ENCODE results near the gene PSMA2. TPM values are rescaled to one million over a fixed set of nuclear protein-coding genes. Genes with fewer than 3 reads are reported as not detected.

Gene PSMA2
- polyA plus RNA-seq, 1 donor (not counting 4 experiments of a cell fraction or from before 2014, with no cell fraction given): 251 TPM

- Histone ChIP-seq H3K4me1 (ENCODE audit: control insufficient read depth, extremely low read depth, insufficient read depth, low read length) (no peaks in the 10 kb centered on the region), H3K4me2 (ENCODE audit: control insufficient read depth, extremely low read depth, insufficient read depth, low read depth, low read length) (no peak overlapping the region), H3K79me2 (ENCODE audit: control insufficient read depth, insufficient read depth, low read length) (no peaks in the 10 kb centered on the region), H2AFZ (ENCODE audit: control insufficient read depth, low read length) (no peak overlapping the region), H3K27me3 (ENCODE audit: control insufficient read depth, extremely low read depth, insufficient read depth, low read length) (no peaks in the 10 kb centered on the region), H3K27ac (ENCODE audit: control insufficient read depth, insufficient read depth, low read length) (no peak overlapping the region), H3K9me3 (ENCODE audit: control insufficient read depth, low read depth, low read length) (no peaks in the 10 kb centered on the region), H3K4me3 (ENCODE audit: control insufficient read depth in 2 of 3, extremely low read depth in 1 of 3, insufficient read depth in 2 of 3, low read depth in 1 of 3, low read length in 3 of 3) (no peak overlapping the region), H3K9me1 (ENCODE audit: control insufficient read depth, extremely low read depth, insufficient read depth, low read length) (no peaks in the 10 kb centered on the region), H4K20me1 (ENCODE audit: control insufficient read depth, extremely low read depth, insufficient read depth, low read length) (no peaks in the 10 kb centered on the region), H3K36me3 (ENCODE audit: control insufficient read depth in 2 of 2, extremely low read depth in 1 of 2, insufficient read depth in 2 of 2, low read length in 2 of 2) (no peaks in the 10 kb centered on the region), H3K9ac (ENCODE audit: control insufficient read depth, extremely low read depth, insufficient read depth, low read length) (no peak overlapping the region)
- TF ChIP-seq CTCF (optimal IDR thresholded peaks at IDR 0.05 in 1 of 3, IDR thresholded peaks at IDR 0.05 in 1 of 3, conservative IDR thresholded peaks at IDR 0.05 in 1 of 3; ENCODE audit: extremely low read depth in 1 of 3, insufficient read depth in 2 of 3, low read length in 3 of 3) (no peak), EZH2 (IDR thresholded peaks at IDR 0.05; ENCODE audit: low read length) (no peak)
- dilution Hi-C loops (cut with MboI; ENCODE audit: extremely low pct_ligation_motif_present, low sequenced_read_pairs): no loop called here
- no peak for DNase-seq (ENCODE audit: low read depth, low spot score)
- no peak for FAIRE-seq
Measured at GRCh38 chr7:42945821-42946626, 14.1 kb upstream of the PSMA2 start.

- Histone ChIP-seq H3K4me2 (ENCODE audit: control insufficient read depth, extremely low read depth, insufficient read depth, low read depth, low read length) (no peak overlapping the region), H3K4me1 (ENCODE audit: control insufficient read depth, extremely low read depth, insufficient read depth, low read length) (no peaks in the 10 kb centered on the region), H3K9me3 (ENCODE audit: control insufficient read depth, low read depth, low read length) (no peaks in the 10 kb centered on the region), H3K9me1 (ENCODE audit: control insufficient read depth, extremely low read depth, insufficient read depth, low read length) (no peaks in the 10 kb centered on the region), H3K79me2 (ENCODE audit: control insufficient read depth, insufficient read depth, low read length) (peaks cover under 1% of the 10 kb centered on the region), H4K20me1 (ENCODE audit: control insufficient read depth, extremely low read depth, insufficient read depth, low read length) (no peaks in the 10 kb centered on the region), H3K27me3 (ENCODE audit: control insufficient read depth, extremely low read depth, insufficient read depth, low read length) (no peaks in the 10 kb centered on the region), H3K27ac (ENCODE audit: control insufficient read depth, insufficient read depth, low read length) (no peak overlapping the region), H3K4me3 (ENCODE audit: control insufficient read depth in 2 of 3, extremely low read depth in 1 of 3, insufficient read depth in 2 of 3, low read depth in 1 of 3, low read length in 3 of 3) (no peak overlapping the region), H3K9ac (ENCODE audit: control insufficient read depth, extremely low read depth, insufficient read depth, low read length) (no peak overlapping the region), H3K36me3 (ENCODE audit: control insufficient read depth in 2 of 2, extremely low read depth in 1 of 2, insufficient read depth in 2 of 2, low read length in 2 of 2) (peaks cover 5 to 8% of the 10 kb centered on the region in 2 experiments), H2AFZ (ENCODE audit: control insufficient read depth, low read length) (no peak overlapping the region)
- dilution Hi-C loops (cut with MboI; ENCODE audit: extremely low pct_ligation_motif_present, low sequenced_read_pairs): no loop called here
- TF ChIP-seq EZH2 (IDR thresholded peaks at IDR 0.05; ENCODE audit: low read length) (no peak), CTCF (optimal IDR thresholded peaks at IDR 0.05 in 1 of 3, IDR thresholded peaks at IDR 0.05 in 1 of 3, conservative IDR thresholded peaks at IDR 0.05 in 1 of 3; ENCODE audit: extremely low read depth in 1 of 3, insufficient read depth in 2 of 3, low read length in 3 of 3) (peak; percentile 82 to 85 (median 85))
- peak; percentile 71 for FAIRE-seq
- no peak for DNase-seq (ENCODE audit: low read depth, low spot score)
Measured at GRCh38 chr7:42940985-42941847, 9.2 kb upstream of the PSMA2 start.
